Thyroid gland (tissue), 4 donors: ENCODE data around the gene OFD1.

ENCODE experiments used
- POLR2A ChIP-seq, 2 donors: fragments of 450-650 bp; IDR thresholded peaks; one replicate each; pipeline ENCODE4 v1.6.1; 2017; ENCODE audit warnings: antibody characterized with exemption in 2 of 2, mild to moderate bottlenecking in 2 of 2, moderate library complexity in 1 of 2
- TF ChIP-seq, protein P1 (sequence below), 6 experiments: fragments of 200-600 bp in 3 of 6; fragments of 450-650 bp in 3 of 6; sonication (generic) in 3 of 6; IDR thresholded peaks; one replicate each; pipeline ENCODE4 v1.5.1; 2016 to 2019; ENCODE audit warnings: antibody characterized with exemption in 6 of 6, mild to moderate bottlenecking in 2 of 6, inconsistent platforms in 1 of 6, moderate library complexity in 1 of 6

DNA sequence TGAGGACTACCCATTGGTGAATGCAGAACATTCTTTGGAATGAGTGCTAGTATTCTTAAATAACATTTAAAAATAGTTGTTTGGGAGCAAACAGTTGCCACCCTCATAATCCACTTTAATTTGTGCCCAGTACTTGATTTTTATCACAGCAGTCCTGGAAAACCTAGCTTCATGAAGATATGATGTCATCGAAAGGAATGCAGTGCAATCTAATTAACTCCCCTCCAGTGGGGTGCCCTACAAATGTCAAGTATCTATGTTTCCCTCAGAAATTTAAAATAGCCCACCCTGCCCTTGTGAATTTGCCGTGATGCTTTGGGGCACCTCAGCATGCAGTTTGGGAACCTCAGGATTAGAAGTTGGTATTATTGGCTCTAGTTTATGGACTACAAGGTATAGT lies 40.2 kb upstream of the OFD1 start:
- TF ChIP-seq, protein P1, sequence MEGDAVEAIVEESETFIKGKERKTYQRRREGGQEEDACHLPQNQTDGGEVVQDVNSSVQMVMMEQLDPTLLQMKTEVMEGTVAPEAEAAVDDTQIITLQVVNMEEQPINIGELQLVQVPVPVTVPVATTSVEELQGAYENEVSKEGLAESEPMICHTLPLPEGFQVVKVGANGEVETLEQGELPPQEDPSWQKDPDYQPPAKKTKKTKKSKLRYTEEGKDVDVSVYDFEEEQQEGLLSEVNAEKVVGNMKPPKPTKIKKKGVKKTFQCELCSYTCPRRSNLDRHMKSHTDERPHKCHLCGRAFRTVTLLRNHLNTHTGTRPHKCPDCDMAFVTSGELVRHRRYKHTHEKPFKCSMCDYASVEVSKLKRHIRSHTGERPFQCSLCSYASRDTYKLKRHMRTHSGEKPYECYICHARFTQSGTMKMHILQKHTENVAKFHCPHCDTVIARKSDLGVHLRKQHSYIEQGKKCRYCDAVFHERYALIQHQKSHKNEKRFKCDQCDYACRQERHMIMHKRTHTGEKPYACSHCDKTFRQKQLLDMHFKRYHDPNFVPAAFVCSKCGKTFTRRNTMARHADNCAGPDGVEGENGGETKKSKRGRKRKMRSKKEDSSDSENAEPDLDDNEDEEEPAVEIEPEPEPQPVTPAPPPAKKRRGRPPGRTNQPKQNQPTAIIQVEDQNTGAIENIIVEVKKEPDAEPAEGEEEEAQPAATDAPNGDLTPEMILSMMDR (IDR thresholded peaks at IDR 0.05) = no peak
- TF ChIP-seq POLR2A (IDR thresholded peaks at IDR 0.05) = no peak
